ENCODE data around the gene TRMU.

The TRMU gene

DNA sequence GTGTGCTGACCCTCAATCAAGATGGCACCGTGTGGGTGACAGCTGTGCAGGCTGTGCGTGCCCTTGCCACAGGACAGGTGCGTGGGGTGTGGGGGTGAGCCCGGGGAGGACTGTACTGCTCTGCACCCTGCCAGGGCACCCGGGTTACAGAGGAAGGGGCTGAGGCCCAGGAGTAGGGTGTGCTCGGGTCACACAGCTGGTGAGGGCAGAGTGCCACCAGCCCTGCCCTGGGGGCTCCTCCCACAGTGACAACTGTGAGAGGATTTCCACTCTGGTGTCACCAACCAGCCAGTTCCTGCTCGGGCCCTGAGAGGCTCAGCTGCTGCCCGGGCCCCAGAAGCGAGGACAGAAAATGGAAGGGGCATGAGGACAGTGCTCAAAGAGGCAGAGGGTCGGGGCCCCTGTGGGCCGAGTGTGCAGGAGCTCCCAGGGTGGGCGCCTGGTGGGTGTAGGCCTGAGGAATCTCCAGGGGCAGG, 20.5 kb downstream of the TRMU start:
- DNase-seq (ENCODE audit: low read depth) = no peak

DNA sequence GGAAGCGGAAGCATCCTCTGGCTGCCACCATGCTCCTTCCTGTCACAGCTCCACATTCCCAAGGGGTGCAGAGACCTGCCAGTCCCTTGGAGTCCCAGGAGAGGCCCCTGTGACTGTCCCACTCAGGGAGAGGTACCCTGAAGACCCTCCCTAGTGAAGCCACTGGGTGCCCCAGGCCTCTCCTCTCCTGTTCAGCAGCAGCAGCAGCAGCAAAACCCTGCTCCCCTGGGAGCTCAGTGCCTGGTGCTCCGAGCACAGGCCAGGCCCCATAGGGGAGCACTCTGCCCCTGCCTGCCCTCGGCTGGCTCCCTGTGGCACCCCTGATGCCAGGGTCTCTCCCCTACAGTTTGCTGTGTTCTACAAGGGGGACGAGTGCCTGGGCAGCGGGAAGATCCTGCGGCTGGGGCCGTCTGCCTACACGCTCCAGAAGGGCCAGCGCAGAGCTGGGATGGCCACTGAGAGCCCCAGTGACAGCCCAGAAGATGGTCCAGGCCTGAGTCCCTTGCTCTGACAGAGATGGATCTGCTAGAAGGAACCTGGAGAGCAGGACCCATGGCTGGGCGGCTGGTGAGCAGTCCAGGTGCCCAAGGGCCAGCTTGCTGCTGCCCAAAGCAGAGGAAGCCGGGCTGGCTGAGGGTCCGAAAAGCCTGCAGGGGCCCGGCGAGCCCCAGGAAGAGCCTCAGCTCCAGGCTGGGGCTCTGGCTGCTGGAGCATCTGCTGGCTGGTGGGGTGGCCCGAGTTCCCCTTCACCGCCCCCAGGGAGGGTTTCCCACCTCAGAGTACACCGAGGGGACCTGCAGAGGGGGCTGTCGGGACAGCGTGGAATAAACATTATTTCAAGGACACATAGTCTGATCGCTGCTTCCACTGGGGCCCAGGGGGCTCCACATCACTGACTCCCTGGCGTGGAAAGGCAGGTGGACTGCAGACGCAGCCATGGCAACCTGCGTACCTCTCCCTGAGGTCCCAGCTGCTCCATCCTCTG, 21.3 kb downstream of the TRMU start:
- no peak for DNase-seq (ENCODE audit: low read depth)

DNA sequence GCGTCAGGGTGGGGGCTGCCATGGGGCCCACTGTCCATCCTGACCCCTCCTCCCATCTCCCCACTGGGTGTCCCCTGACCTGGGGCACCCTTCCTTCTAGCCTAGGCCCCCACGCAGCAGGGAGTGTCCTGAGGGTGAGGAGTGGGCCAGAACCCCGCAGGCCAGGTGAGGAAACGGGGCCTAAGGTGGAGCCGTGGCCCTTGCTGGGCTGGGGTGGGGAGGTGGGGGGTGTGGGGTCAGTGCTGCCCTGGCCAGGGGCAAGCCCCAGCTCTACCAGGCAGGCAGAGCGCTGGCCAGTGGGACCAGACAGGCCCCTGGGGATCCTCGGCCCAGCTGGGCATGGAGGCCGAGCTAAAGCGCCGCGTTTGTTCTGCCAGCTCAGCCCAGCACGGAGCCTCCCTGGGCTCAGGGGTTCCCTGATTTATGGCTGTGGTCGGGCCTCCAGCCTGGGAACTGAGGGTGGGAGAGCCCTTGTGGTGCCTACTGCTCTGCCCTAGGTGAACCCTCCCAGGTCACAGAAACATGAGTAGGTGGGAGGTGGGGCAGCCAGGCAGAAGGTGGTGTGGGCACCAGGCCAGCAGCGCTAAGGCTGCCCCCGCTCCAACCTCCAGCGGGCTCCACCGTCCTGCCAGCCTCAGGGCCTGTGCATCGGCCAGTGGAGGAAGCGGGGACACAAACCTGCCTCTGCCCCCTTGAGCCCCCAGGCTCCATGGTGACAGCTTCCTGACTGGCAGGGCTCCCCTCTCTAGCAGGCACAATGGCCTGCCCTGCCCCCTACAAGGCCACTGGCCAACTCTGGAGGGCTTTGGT, 22.4 kb downstream of the TRMU start:
- DNase-seq (ENCODE audit: low read depth) = no peak

DNA sequence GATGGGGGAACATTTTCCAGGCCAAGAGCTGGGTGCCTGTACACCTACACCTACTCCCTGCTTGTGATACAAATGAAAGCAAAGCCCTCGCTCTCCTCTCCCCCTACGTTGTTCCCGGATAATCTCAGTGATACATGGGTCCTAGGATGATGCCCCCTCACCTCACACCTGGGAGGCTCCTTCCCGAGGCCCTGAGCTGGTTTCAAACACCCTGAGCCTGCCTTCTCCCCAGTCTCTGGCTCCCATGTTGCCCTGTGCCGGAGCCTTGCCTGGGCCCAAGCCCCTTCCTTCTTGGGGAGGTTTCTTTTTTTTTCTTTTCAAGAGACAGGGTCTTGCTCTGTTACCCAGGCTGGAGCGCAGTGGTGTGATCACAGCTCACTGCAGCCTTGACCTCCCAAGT, 23.3 kb downstream of the TRMU start:
- no peak for DNase-seq (ENCODE audit: low read depth)

DNA sequence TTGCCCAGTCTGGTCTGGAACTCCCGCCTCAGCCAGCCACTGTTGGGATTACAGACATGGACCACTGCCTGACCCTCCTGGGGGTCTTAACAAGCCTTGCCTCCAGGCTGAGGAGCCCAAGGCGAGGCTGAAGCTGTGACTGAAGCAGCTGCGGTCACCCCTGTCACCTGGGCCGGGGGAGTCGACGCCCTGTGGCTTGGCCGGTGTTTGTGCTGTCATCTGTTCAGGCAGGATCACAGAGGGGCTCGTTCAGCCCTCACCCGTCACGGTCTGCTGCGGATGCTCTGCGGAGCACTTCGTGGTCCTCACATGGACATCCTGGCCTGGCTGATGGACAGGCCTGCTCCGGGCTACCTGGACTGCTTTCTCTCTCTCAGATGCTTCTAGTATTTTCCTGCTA, 23.8 kb downstream of the TRMU start:
- DNase-seq (ENCODE audit: low read depth) = no peak

DNA sequence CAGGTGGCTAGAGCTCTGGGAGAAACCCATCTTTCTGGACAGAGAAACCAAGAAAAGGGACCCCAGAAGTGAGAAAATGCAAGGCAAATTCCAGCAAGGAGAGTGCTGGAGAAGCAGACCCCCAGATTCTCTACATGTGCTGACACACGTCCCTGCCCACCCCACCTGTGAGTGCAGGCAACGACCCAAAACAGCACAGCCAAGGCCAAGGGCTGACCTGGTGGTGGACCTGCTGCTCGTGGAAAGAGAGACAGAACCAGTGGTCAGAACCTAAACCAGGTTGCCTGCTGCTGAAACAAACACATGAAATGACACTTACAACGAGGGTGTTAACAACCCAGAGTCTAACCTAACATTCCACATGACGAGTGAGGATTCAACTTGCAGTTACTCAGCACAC, 24.6 kb downstream of the TRMU start:
- DNase-seq (ENCODE audit: low read depth) = no peak

DNA sequence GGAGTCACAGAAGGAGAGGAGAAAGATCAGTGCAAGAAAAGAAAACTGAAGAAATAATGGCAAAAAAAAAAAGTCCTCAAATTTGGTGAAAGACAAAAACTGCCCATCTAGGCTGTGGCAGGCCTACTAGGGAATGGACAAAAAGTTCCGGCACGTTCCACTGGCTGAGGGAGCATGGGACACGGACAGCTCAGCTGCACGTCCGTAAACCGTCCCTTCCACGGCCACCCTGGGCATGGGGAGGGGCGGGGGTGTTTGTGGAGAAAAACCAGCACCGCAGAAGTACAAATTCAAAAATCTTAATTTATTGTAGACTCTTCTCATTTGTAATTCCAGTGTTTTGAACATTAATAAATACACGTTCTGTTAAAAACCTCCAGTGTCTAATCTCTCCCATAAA, 25.4 kb downstream of the TRMU start:
- DNase-seq (ENCODE audit: low read depth) = no peak

DNA sequence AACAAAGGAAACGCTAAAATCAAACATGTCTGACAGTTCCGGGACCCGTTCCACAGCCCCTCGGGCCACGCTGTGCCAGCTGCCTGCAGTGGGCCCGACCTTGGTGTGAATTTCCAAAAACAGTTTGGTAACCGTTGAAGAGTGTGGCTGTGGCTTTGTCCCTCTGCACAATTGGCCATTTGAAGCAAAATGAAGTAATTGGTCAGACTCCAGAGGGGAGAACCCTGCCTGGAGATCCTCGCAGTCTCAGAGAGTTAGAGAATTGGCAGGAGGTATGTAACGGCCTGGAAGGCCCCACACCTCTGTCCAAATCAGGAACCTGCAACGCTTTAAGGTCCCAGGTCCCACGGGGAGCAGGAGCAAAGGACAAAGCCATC, 26.3 kb downstream of the TRMU start:
- DNase-seq (ENCODE audit: low read depth) = no peak

DNA sequence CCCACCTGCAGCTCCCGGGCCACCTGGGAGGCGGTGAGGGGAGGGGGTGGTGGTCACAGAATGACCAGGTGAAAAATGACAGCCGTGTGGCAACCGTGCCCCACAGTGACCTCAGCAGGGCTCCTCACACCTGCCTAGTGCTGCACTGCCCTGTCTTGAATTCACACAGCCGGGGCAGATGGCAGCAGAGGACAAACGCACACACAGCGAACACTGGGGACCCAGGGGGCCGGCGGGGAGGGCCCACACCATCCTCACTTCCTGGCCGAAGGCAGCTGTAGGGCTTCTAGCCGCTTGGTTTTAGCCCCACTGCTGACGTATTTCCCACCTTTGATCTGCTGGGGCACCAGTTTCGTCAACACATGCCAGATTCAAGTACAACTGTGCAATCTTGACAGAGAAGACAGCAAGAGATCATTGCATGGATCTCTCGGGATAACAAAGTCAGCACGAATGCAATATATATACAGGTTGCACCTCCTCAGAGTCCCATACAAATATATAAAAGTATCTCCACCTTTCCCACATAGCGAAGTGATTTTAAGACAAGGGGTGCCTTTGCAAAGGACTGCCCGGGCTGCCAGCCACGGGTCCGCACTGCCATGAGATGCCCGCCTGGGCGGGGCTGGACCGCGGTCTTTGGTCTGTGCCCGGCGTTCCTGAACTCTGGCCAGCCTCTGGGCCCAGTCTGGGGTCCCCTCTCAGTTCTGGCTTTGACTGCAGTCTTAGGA, 26.9 kb downstream of the TRMU start:
- DNase-seq (ENCODE audit: low read depth) = no peak

DNA sequence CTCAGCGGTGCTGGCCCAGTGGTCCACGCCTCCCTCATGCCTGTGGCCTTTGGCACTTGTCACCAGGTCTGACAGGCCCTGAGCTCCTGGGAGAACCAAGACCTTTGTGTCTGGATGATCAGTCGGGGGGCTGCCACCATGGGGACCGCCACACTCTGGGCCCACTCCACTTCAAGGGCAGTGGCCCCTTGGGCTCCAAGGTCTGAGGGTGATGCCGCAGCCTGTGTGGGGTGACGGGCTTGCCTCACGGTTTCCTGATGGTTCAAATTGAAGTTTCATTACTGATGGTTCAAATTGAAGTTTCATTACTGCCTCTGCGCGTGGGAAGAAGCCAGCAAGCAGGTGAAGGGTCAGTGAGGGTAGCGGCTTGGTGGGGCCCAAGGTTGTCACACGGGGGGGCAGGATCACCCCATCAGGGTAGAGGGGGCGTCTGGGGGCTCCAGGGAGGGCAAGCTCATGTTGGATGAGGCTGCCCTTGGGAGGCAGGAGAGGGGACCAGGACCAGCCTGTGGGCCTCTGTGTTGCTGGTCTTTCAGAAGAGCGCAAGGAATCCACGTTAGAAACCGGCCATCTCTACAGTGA, 27.5 kb downstream of the TRMU start:
- DNase-seq (ENCODE audit: low read depth) = no peak

DNA sequence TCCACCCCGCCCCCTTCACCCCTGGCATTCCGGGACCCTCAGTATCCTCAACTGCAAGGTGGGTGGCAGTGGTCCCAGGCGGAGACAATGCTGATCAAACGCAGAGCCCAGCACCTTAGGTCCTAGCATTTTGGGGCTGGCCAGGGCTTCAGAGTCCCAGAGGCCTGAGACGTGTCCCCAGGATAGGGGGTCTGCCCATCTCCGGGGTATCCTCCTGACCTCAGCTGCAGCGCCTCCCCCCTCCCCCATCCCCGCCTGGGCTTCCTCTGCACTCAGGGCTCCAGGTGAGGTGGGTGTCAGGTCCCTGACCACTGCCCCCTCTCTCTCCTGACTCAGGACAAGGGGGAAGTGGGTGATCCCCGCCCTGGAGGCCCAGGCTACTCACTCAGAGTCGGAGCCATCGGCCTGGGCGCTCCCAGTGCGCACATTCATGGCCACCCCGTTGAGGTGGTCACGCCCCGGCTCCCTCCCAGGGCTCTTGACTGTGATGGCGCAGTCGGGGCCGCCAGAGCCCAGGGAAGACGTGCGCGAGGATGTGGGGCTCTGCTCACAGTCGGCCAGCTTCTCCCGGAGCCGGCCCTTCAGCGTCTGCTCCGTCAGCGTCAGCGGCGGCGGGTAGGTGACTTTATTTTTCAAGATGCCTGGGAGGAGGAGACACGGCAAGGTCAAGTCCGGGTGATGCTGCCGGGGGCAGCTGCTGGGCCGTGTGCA, 28.3 kb downstream of the TRMU start:
- no peak for DNase-seq (ENCODE audit: low read depth)

DNA sequence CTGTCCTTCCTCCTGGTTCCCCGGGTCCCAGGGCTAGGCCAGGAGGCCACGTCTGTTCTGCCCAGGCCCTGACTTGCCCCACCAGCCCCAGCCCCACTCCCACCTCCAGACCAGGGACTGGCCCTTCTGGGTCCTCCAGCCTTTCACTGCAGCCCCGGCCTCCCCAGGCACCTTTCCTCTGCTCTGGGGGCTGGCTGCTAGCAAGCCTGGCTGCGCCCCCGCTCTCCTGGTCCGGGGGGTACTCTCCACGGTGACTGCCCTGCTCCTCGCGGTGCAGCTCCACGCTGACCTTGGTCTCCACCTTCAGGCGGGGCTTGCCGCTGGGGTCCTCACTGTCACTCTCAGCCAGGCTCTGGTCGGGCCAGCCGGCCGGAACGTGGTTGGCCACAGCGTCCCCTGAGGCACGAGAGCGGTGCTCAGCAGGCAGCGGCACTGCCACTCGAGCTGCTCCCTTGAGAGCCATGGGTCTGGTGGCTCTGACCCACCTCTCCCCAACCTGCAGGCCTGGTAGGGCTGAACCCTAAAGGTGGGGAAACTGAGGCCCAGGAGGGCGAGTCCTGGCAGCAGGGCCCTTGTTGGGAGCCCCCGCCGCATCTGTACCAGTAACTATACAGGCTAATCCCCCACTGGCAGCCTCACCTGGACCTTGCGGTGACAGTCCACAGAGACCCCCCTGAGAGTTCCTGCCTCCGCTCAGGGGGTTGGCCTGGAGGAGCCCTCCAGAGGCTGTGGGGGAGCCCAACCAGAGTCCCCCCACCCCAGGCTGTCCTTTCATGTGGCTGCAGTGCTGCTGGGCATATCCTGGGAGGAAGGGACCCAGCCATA, 29.0 kb downstream of the TRMU start:
- DNase-seq (ENCODE audit: low read depth) = no peak

DNA sequence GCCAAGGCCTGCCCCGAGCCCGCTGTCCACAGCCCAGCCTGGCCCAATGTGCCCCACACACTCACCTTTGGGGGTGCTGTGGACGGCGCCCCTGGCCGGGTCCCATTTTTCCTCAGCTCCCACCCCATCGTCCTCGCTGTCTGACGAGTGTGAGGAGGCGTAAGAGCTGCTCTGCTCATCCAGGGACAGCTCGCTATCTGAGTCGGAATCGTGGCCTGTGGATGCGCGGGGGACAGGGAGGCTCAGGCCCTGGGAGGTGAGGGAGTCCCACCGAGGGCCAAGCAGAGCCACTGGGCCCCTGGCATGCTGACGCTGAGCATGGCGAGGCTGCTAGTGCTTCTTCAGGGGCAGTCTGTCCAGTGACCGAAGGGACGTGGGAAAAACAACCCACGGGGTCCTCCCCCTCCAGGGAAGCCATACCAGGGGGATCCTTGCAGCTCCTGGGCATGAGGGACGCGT, 29.7 kb downstream of the TRMU start:
- no peak for DNase-seq (ENCODE audit: low read depth)

DNA sequence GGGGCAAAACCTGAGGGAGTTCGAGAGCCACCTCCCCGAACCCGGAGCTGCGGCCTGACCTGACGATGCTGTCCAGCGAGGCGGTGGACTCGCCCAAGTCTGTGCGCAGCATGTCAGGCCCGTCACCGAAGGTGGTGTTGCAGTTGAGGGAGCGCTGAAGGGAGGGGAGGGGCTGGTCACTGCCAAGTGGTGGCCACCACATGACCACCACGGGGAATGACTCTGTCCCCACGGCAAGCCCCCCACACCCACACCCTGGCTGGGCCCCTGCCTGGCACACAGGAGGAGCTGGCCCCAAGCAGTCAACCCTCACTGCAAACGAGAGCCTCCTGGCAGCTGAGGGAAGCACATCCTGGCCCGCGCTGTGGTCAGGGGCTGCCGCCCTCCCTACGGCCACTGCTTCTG, 30.8 kb downstream of the TRMU start:
- DNase-seq (ENCODE audit: low read depth) = no peak

DNA sequence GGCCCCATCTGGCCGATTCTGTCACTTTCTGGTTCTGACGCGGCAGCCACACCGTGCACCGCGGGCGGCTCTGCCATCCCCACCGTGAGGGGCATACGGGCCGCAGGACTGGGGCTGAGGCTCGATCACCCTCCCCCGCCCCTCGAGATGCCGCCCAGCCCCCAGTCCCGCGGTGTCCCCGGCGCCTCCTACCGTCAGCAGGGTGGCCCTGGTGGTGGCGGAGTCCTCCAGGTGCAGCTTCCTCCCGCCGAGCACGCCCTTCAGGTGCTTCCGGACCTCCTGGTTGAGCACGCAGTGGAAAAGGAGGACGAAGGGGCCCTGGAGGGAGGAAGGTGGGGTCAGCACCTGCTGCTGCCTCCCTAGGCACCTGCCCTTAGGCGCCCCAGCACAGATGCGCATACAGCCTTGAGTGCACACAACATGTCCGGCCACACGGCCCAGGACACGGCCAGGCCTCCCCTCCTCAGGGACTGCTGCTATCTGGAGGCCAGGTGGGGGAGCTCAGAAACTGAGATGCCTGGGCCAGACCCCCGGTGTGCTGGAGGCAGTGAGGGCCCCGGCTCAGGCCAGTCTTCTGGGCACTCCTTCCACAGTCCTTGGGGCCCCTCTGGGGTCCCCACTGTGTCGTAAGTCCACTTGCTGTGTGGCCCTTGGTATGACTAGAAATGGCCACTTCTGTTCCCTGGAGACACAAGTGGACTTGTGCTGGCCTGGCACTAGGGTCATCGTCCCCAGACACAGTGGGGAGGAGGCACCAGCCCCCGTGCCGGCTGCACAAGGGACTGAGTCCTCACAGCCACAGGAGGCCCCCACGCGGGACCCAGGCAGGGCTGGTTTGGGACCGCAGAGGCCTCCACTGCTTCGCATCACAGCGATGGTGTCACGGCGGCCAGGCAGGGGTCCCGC, 31.5 kb downstream of the TRMU start:
- DNase-seq (ENCODE audit: low read depth) = no peak

DNA sequence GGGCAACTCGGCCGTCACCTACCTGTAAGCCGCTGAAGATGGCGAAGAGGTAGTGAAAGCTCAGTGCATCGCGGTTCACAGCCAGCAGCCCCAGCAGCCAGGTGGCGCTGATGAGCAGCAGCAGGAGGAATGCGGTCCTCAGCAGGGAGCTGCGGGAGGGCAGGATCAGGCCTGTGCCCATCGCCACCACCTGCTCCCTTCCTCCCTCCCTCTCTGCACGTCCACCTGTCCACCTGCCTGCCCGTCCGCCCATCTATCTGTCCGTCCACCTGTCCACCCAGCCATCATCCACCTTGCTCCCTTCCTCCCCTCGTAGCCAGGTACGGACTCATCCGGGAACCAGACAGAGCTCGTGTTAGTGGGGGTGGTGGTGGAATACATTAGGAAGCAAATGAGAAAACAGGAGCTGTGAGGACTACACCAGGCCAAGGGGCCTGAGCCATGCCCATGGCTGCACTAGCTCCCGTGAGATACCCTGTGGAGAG, 32.2 kb downstream of the TRMU start:
- peak; percentile 45 for DNase-seq (ENCODE audit: low read depth)

DNA sequence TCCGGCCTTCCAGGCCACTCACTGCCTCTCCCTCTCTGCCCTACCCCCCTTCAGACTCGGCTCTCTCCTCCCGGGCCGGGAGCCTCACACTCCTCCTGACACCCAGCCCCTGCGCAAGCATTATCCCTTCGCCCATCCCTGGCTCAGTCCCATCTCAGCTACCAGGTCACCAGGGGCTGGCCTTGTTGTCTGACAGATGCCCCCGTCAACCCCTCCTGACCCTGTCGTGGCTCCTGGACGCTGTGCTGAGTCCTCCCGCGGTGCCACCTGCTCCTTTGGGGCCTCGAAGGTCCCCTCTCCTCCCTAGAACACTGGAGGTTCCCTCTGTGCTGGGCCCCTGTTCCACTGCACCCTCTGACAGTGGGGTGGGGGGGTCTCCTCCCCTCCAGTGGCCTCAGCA, 32.9 kb downstream of the TRMU start:
- no peak for DNase-seq (ENCODE audit: low read depth)

DNA sequence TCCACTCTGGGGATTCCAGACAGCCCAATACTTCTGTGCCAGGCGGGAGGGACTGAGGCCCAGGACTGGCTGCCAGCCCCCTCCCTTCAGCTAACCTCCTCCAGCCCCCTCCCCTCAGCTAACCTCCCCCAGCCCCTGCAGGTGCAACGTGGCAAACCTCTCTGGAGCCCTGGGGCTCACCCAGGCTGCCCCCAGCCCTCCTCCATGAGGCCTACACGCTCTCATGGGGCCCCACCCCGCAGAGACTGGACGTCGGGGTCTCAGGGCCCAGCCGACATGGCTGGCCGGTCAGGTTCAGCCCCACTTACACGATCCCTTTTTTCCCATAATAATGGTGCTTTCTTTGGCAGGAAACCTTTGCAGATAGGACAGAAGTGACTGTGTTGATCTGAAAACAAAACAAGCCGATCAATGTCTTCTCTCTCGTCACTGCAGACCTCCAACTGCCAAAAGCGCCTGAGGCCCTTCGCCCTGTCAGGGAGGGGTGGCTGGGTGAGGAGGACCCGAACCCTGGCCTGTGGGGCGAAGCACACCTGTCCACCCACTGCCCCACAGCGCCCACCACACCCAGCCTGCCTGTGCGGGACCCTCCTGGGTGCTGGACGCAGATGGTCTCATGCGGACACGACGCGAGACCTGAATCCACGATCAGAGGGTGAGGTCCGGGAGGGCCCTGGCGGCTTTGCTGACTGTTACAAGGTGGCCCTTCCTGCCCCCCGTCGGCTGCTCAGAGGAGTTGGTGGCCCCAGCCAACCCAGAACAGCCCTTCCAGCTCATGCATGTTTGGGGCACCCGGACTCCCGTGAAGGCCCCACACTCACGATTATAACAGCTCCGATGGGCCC, 33.6 kb downstream of the TRMU start:
- no peak for DNase-seq (ENCODE audit: low read depth)

Measured in activated gamma-delta T cell treated with anti-CD3 and anti-CD28 coated beads, Interleukin-2, amount 50 U/mL, for 16 hours (primary cell).